Breast epithelium (tissue), 3 donors: ENCODE results near the gene IGSF3.

Source experiments
- POLR2AphosphoS5 ChIP-seq, 3 donors: sonication (generic); formaldehyde crosslinking; IDR thresholded peaks; one replicate each; pipeline ENCODE4 v1.6.1; 2017; ENCODE audit warnings: antibody characterized with exemption in 3 of 3
- TF ChIP-seq, protein P1 (sequence below), 3 donors: fragments of 450-650 bp; IDR thresholded peaks; one replicate each; pipeline ENCODE4 v1.5.1; 2016 to 2017; ENCODE audit warnings: antibody characterized with exemption in 3 of 3, mild to moderate bottlenecking in 3 of 3, moderate library complexity in 3 of 3

DNA sequence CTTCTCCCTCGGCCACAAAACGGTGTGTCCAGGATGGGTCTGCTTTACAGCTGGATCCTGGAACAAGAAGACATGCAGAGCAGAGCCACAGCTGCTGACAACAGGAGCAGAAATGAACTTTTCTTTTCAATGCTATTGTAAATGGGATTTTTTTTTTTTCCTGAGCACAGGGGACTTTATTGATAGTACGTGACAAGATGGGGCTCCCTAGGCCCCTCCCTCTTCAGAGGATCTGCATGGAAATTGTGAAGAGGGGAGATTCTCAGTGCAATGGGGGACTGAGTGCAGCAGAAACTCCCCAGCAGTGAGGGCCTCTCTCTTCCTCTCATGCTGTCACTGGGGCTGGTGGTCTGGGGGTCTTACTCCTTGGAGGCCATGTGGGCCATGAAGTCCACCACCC is 45.9 kb upstream of the IGSF3 start:
- TF ChIP-seq, protein P1, sequence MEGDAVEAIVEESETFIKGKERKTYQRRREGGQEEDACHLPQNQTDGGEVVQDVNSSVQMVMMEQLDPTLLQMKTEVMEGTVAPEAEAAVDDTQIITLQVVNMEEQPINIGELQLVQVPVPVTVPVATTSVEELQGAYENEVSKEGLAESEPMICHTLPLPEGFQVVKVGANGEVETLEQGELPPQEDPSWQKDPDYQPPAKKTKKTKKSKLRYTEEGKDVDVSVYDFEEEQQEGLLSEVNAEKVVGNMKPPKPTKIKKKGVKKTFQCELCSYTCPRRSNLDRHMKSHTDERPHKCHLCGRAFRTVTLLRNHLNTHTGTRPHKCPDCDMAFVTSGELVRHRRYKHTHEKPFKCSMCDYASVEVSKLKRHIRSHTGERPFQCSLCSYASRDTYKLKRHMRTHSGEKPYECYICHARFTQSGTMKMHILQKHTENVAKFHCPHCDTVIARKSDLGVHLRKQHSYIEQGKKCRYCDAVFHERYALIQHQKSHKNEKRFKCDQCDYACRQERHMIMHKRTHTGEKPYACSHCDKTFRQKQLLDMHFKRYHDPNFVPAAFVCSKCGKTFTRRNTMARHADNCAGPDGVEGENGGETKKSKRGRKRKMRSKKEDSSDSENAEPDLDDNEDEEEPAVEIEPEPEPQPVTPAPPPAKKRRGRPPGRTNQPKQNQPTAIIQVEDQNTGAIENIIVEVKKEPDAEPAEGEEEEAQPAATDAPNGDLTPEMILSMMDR (IDR thresholded peaks at IDR 0.05): no peak
- no peak for TF ChIP-seq POLR2AphosphoS5 (IDR thresholded peaks at IDR 0.05)
